Left colon (tissue), 2 donors: ENCODE data around the gene NDUFV1. TPM values are rescaled to one million over a fixed set of nuclear protein-coding genes. Genes with fewer than 3 reads are reported as not detected.

Source experiments
- total RNA-seq, 2 donors: library from RNA; stranded (reverse); fragmentation: NEBNext Ultra II Directional; extraction: Animal tissue kit (Norgen Biotek cat#: 25700); gene quantifications; one replicate each; pipeline ENCODE4 v1.2.1, GENCODE V29; 2021
- donor health status: DM: no; HTN: no; CAD: no.
- donor health status: DM: yes; HTN: yes; CAD: no.

Gene NDUFV1
- total RNA-seq, 2 donors from 2014 or later = 292 to 377 TPM

Other genes starting within 250 kb of the NDUFV1 start
- gene CLCF1, start 233.3 kb upstream of the NDUFV1 start, total RNA-seq = 1 to 10 TPM; 2.2 to 2.4 TPM
- gene RAD9A, start 214.9 kb upstream of the NDUFV1 start, total RNA-seq = 10 to 100 TPM; 27.4 to 40.6 TPM
- gene PPP1CA, start 205.1 kb upstream of the NDUFV1 start, total RNA-seq = 100 to 1,000 TPM; 214 to 243 TPM
- gene TBC1D10C, start 202.9 kb upstream of the NDUFV1 start, total RNA-seq = 1 to 10 TPM; 3.0 to 4.2 TPM
- 1 to 10 TPM in 1 of 2 donors, under 1 TPM in 1; 0.61 to 2.5 TPM for gene CARNS1, start 191.3 kb upstream of the NDUFV1 start, total RNA-seq
- 10 to 100 TPM; 45.3 to 47.4 TPM for gene RPS6KB2, start 178.4 kb upstream of the NDUFV1 start, total RNA-seq
- 10 to 100 TPM in 1 of 2 donors, 1 to 10 TPM in 1; 7.1 to 11.2 TPM for gene PTPRCAP, start 169.3 kb upstream of the NDUFV1 start, total RNA-seq
- gene CORO1B, start 163.5 kb upstream of the NDUFV1 start, total RNA-seq = 100 to 1,000 TPM; 195 to 230 TPM
- gene GPR152, start 154.2 kb upstream of the NDUFV1 start, total RNA-seq = not detected
- gene CABP4, start 151.6 kb upstream of the NDUFV1 start, total RNA-seq = 1 to 10 TPM; 1.1 to 2.0 TPM
- 10 to 100 TPM; 63.6 to 68.0 TPM for gene TMEM134, start 137.7 kb upstream of the NDUFV1 start, total RNA-seq
- gene AIP, start 123.9 kb upstream of the NDUFV1 start, total RNA-seq = 10 to 100 TPM; 31.4 to 49.6 TPM
- 100 to 1,000 TPM in 1 of 2 donors, 10 to 100 TPM in 1; 82.0 to 108 TPM for gene PITPNM1, start 101.6 kb upstream of the NDUFV1 start, total RNA-seq
- gene CDK2AP2, start 98.8 kb upstream of the NDUFV1 start, total RNA-seq = 10 to 100 TPM; 79.5 to 86.2 TPM
- gene CABP2, start 83.5 kb upstream of the NDUFV1 start, total RNA-seq = not detected
- 100 to 1,000 TPM; 323 to 390 TPM for gene GSTP1, start 23.1 kb upstream of the NDUFV1 start, total RNA-seq
- 10 to 100 TPM; 28.8 to 49.8 TPM for gene NUDT8, start 23.0 kb downstream of the NDUFV1 start, total RNA-seq
- 10 to 100 TPM; 12.9 to 27.1 TPM for gene TBX10, start 32.8 kb downstream of the NDUFV1 start, total RNA-seq
- gene ACY3, start 43.8 kb downstream of the NDUFV1 start, total RNA-seq = 10 to 100 TPM; 13.1 to 17.7 TPM
- under 1 TPM in 1 of 2 donors, not detected in 1; 0.73 TPM for gene ALDH3B2, start 67.7 kb downstream of the NDUFV1 start, total RNA-seq